HCT116 (cell line): Measurements from ENCODE around the gene ZYG11B. TPM values are rescaled to one million over a fixed set of nuclear protein-coding genes. Genes with fewer than 3 reads are reported as not detected.
"Not testable (repeated sequence)": the region's sequence is repeated elsewhere in the genome, so short reads cannot be mapped to it uniquely, and the experiment has no call there.

Experiments
- ATAC-seq: fragments of 200-7000 bp; cut with Tn5 transposase; 2 replicates; pipeline ENCODE4 v1.9.1; 2020; ENCODE audit warnings: mild to moderate bottlenecking, moderate library complexity
- BruUV-seq: library from RNA; stranded (reverse); fragments of 400-500 nt; replicated peaks from 2 replicates; lab custom pipeline; 2021; lab: Mats Ljungman, UMichigan
- CTCF ChIA-PET: fragments of 300-600 bp; sonication (Branson Sonifier 250); formaldehyde crosslinking; loops from one replicate; lab custom pipeline; 2021; ENCODE audit warnings: antibody characterized with exemption; lab: Charles Lee
- POLR2A ChIA-PET: fragments of 300-600, 350-600 bp; sonication (Branson Sonifier 250); formaldehyde crosslinking; loops from one replicate; lab custom pipeline; 2021; ENCODE audit warnings: antibody characterized with exemption; lab: Charles Lee
- RAD21 ChIA-PET, 2 experiments: fragments of 300-600 bp; sonication (Branson Sonifier 250); formaldehyde crosslinking; loops; one replicate each; lab custom pipeline; 2023; ENCODE audit warnings: low total read pairs in 2 of 2; ENCODE audit not compliant: uncharacterized antibody in 2 of 2, unreplicated experiment in 2 of 2, low non-redundant PET in 1 of 2; lab: Charles Lee
- DNase-seq: peaks from one replicate; pipeline ENCODE4 v3.0.0-alpha.2; 2010; ENCODE audit warnings: low read depth, low spot score
- H2AFZ ChIP-seq: fragments of 200-600 bp; shearing (Covaris generic), sonication (generic); 2 replicates; pipeline ENCODE4 v1.6.1; 2017; ENCODE audit warnings: low read depth, mixed run types, mixed read lengths, antibody characterized with exemption, low read length; ENCODE audit not compliant: poor library complexity, severe bottlenecking
- H3K27ac ChIP-seq: 2 replicates; pipeline ENCODE4 v1.5.1; 2012; ENCODE audit warnings: low read depth, low read length
- H3K27me3 ChIP-seq: fragments of 200-600 bp; sonication (generic); 2 replicates; pipeline ENCODE4 v1.6.1; 2016; ENCODE audit warnings: mixed run types, low read length, mixed read lengths; ENCODE audit not compliant: insufficient read depth
- H3K36me3 ChIP-seq, 2 experiments: fragments of 200-500 bp in 1 of 2; fragments of 200-600 bp in 1 of 2; sonication (Bioruptor generic) in 1 of 2; sonication (generic) in 1 of 2; 2 replicates each; pipeline versions ENCODE4 v1.5.1 to v1.6.1; 2014 to 2016; ENCODE audit warnings: low read length in 2 of 2, inconsistent platforms in 1 of 2, mixed read lengths in 1 of 2, mixed run types in 1 of 2; ENCODE audit not compliant: insufficient read depth in 2 of 2, control insufficient read depth in 1 of 2
- H3K4me1 ChIP-seq, 2 experiments: fragments of 200-600 bp in 1 of 2; sonication (generic) in 1 of 2; 2 replicates each; pipeline versions ENCODE4 v1.5.1 to v1.6.1; 2012 to 2017; ENCODE audit warnings: low read length in 2 of 2, inconsistent platforms in 1 of 2, mild to moderate bottlenecking in 1 of 2, mixed read lengths in 1 of 2, mixed run types in 1 of 2, moderate library complexity in 1 of 2; ENCODE audit not compliant: insufficient read depth in 2 of 2, control insufficient read depth in 1 of 2
- H3K4me2 ChIP-seq: fragments of 200-600 bp; sonication (generic); 2 replicates; pipeline ENCODE4 v1.6.1; 2017; ENCODE audit warnings: mixed run types, low read length, mixed read lengths
- H3K4me3 ChIP-seq, 2 experiments: fragments of 200-600 bp in 1 of 2; sonication (generic) in 1 of 2; replicated peaks in 1 of 2; 2 replicates each; pipeline ENCODE4 v1.5.1; 2011 to 2016; ENCODE audit warnings: low read length in 2 of 2, control low read depth in 1 of 2, low read depth in 1 of 2, mild to moderate bottlenecking in 1 of 2, mixed read lengths in 1 of 2, mixed run types in 1 of 2
- H3K79me2 ChIP-seq: fragments of 200-600 bp; sonication (generic); 2 replicates; pipeline ENCODE4 v1.6.1; 2017; ENCODE audit warnings: mild to moderate bottlenecking, mixed run types, low read length, moderate library complexity, mixed read lengths; ENCODE audit not compliant: insufficient read depth
- H3K9ac ChIP-seq: fragments of 200-600 bp; sonication (generic); 2 replicates; pipeline ENCODE4 v1.6.1; 2016; ENCODE audit warnings: low read length, mixed read lengths
- H3K9me2 ChIP-seq: fragments of 200-600 bp; sonication (generic), shearing (Covaris generic); 2 replicates; pipeline ENCODE4 v1.6.1; 2017; ENCODE audit warnings: mixed run types, mild to moderate bottlenecking, moderate library complexity; ENCODE audit not compliant: insufficient read depth
- H3K9me3 ChIP-seq, 2 experiments: fragments of 200-500 bp in 1 of 2; fragments of 200-600 bp in 1 of 2; sonication (Bioruptor generic) in 1 of 2; sonication (generic) in 1 of 2; 2 replicates each; pipeline ENCODE4 v1.6.1; 2014 to 2017; ENCODE audit warnings: low read length in 2 of 2, mixed read lengths in 2 of 2, inconsistent platforms in 1 of 2, low read depth in 1 of 2, mild to moderate bottlenecking in 1 of 2, mixed run types in 1 of 2, moderate library complexity in 1 of 2; ENCODE audit not compliant: control insufficient read depth in 1 of 2, insufficient read depth in 1 of 2
- H4K20me1 ChIP-seq: fragments of 200-600 bp; sonication (generic), shearing (Covaris generic); 2 replicates; pipeline ENCODE4 v1.6.1; 2017; ENCODE audit warnings: mixed run types, mild to moderate bottlenecking, moderate library complexity; ENCODE audit not compliant: insufficient read depth
- CBX3 ChIP-seq: IDR thresholded peaks from 2 replicates; pipeline ENCODE4 v1.6.1; 2012; ENCODE audit warnings: low read depth
- CEBPB ChIP-seq: IDR thresholded peaks from 2 replicates; pipeline ENCODE4 v1.6.1; 2012; ENCODE audit warnings: low read depth
- EGR1 ChIP-seq: IDR thresholded peaks from 2 replicates; pipeline ENCODE4 v1.6.1; 2012; ENCODE audit warnings: low read depth
- ELF1 ChIP-seq: IDR thresholded peaks from 2 replicates; pipeline ENCODE4 v1.6.1; 2012; ENCODE audit warnings: low read depth, borderline replicate concordance
- EZH2 ChIP-seq: fragments of 200-600 bp; sonication (generic); IDR thresholded peaks from 2 replicates; pipeline ENCODE4 v1.6.1; 2017; ENCODE audit warnings: antibody characterized with exemption, mixed run types
- EZH2phosphoT487 ChIP-seq: fragments of 200-600 bp; IDR thresholded peaks from 2 replicates; pipeline ENCODE4 v1.6.1; 2018; ENCODE audit warnings: antibody characterized with exemption, borderline replicate concordance
- FOSL1 ChIP-seq: IDR thresholded peaks from 2 replicates; pipeline ENCODE4 v1.6.1; 2012; ENCODE audit warnings: low read depth
- JUND ChIP-seq: IDR thresholded peaks from 2 replicates; pipeline ENCODE4 v1.6.1; 2012
- POLR2A ChIP-seq: IDR thresholded peaks from 2 replicates; pipeline ENCODE4 v1.7.0; 2011; ENCODE audit warnings: borderline replicate concordance; ENCODE audit not compliant: insufficient read depth, insufficient read length; ENCODE audit errors: extremely low read depth
- RAD21 ChIP-seq: IDR thresholded peaks from 2 replicates; pipeline ENCODE4 v1.6.1; 2012; ENCODE audit warnings: low read depth, mild to moderate bottlenecking
- SIN3A ChIP-seq: IDR thresholded peaks from 2 replicates; pipeline ENCODE4 v1.6.1; 2012; ENCODE audit warnings: low read depth
- TCF7L2 ChIP-seq: IDR thresholded peaks from 2 replicates; pipeline ENCODE4 v1.7.0; 2011; ENCODE audit warnings: borderline replicate concordance, inconsistent platforms; ENCODE audit not compliant: insufficient read depth, insufficient read length; ENCODE audit errors: extremely low read depth
- ZNF274 ChIP-seq: fragments of 200-500 bp; sonication (Bioruptor generic); IDR thresholded peaks from 2 replicates; pipeline ENCODE4 v1.6.1; 2014; ENCODE audit warnings: mild to moderate bottlenecking, low read depth, low read length, inconsistent platforms
- intact Hi-C: fragments of 100-400 bp; cut with micrococcal nuclease; formaldehyde crosslinking; loops from 2 replicates; pipeline ENCODE4 v1.10.0; 2022
- total RNA-seq: library from RNA; stranded (reverse); gene quantifications from one replicate; pipeline ENCODE4 v1.2.1, GENCODE V29; 2021; ENCODE audit not compliant: unreplicated experiment
- TF ChIP-seq, protein P1 (sequence below): IDR thresholded peaks from 2 replicates; pipeline ENCODE4 v1.6.1; 2012

The ZYG11B gene
- total RNA-seq, 1 experiment from 2014 or later = 20.7 TPM

DNA sequence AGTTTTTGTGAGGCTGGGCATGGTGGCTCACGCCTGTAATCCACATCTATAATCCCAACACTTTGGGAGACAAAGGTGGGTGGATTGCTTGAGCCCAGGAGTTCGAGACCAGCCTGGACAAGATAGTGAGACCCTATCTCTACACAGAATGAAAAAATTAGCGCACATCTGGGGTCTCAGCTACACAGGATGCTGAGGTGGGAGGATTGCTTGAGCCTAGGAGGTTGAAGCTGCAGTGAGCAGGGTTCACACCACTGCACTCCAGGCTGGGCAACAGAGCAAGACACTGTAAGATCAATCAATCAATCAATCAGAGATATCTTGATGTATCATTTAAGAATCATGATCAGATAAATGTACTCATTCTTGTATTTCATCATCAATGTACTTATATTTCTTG is 7.1 kb downstream of the ZYG11B start (continued):
- TF ChIP-seq EGR1 = no peak
- no peak for TF ChIP-seq CEBPB
- TF ChIP-seq RAD21 = no peak
- no peak for TF ChIP-seq ZNF274
- no peak for TF ChIP-seq ELF1

DNA sequence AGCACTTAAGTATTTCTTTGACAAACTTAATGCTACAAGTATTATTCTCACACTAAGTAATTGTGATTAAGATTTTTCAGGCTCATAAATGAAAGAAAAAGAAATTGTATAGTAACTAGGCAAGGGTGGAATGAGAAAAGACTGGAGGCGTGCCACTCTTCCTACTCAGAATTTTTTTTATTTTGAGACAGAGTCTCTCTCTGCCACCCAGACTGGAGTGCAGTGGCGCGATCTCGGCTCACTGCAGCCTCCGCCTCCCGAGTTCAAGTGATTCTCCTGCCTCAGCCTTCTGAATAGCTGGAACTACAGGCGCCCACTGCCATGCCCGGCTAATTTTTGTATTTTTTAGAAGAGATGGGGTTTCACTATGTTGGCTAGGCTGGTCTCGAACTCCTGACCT is 9.1 kb downstream of the ZYG11B start:
- H3K4me3 ChIP-seq, DNase-seq, intact Hi-C loops, H3K4me1 ChIP-seq, ATAC-seq, H3K4me2 ChIP-seq, H3K36me3 ChIP-seq, H2AFZ ChIP-seq, H4K20me1 ChIP-seq, BruUV-seq, CTCF ChIA-PET, H3K9me2 ChIP-seq, H3K27ac ChIP-seq, POLR2A ChIA-PET, H3K9me3 ChIP-seq, H3K27me3 ChIP-seq, H3K9ac ChIP-seq, RAD21 ChIA-PET: not testable (repeated sequence)
- H3K79me2 ChIP-seq = peaks cover 13% of the 10 kb centered on the region

DNA sequence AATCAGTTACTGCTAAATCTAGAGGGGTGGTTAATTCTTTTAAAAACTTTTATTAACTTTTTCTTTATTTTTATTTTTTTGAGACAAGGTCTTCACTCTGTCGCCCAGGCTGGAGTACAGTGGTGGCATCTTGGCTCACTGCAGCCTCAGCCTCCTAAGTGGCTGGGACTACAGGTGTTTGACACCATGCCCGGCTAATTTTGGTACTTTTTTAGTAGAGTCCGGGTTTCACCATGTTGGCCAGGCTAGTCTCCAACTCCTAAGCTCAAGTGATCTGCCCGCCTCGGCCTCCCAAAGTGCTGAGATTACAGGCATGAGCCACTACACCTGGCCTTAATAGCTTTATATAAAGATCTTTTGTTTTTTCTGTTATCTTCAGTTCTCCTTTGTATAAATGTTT is 11.9 kb downstream of the ZYG11B start:
- no peak overlapping the region for H3K4me3 ChIP-seq
- no peak overlapping the region for H3K27ac ChIP-seq
- intact Hi-C loops = no loop called here
- no peak overlapping the region for H2AFZ ChIP-seq
- TF ChIP-seq EZH2phosphoT487 = no peak
- no peak for TF ChIP-seq EZH2
- TF ChIP-seq TCF7L2 = no peak
- no peak for TF ChIP-seq POLR2A
- no peak for TF ChIP-seq FOSL1
- TF ChIP-seq SIN3A = no peak
- TF ChIP-seq JUND = no peak
- TF ChIP-seq, protein P1, sequence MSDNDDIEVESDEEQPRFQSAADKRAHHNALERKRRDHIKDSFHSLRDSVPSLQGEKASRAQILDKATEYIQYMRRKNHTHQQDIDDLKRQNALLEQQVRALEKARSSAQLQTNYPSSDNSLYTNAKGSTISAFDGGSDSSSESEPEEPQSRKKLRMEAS = no peak
- TF ChIP-seq RAD21 = no peak
- no peak for TF ChIP-seq CBX3
- no peak for TF ChIP-seq EGR1
- ChIA-PET RAD21 (no interaction called here), POLR2A (no interaction called here), CTCF (no interaction called here)
- H3K36me3 ChIP-seq = no peaks in the 10 kb centered on the region
- H3K4me1 ChIP-seq = 0 out of 4 replicates have a peak, but pooled peaks cover 0 to 6% of the 10 kb centered on the region in 2 experiments
- DNase-seq (no peak), ATAC-seq (no peak)
- no peaks in the 10 kb centered on the region for H3K9me3 ChIP-seq
- no TSS peak for BruUV-seq
- no peaks in the 10 kb centered on the region for H3K9me2 ChIP-seq
- peaks cover 13% of the 10 kb centered on the region for H3K79me2 ChIP-seq
- no peaks in the 10 kb centered on the region for H3K27me3 ChIP-seq
- H3K4me2 ChIP-seq = no peak overlapping the region
- H3K9ac ChIP-seq = no peak overlapping the region
- H4K20me1 ChIP-seq = no peaks in the 10 kb centered on the region
